ENCODE measurements around the gene RPL18. TPM values are rescaled to one million over a fixed set of nuclear protein-coding genes. Genes with fewer than 3 reads are reported as not detected.

RPL18 gene
- total and polyA plus RNA-seq, 2 donors (not counting 1 experiment from before 2014, with no cell fraction given) = 1,166 to 2,054 TPM

GRCh38 chr19:48617146-48617937, 1.6 kb downstream of the RPL18 start:
- Histone ChIP-seq H3K79me2 (ENCODE audit: control insufficient read depth, insufficient read depth, low read length) (peaks cover 37% of the 10 kb centered on the region), H3K27me3 (ENCODE audit: control insufficient read depth, insufficient read depth, low read length) (no peaks in the 10 kb centered on the region), H4K20me1 (ENCODE audit: control insufficient read depth, extremely low read depth, insufficient read depth, low read length) (peaks cover 2% of the 10 kb centered on the region), H2AFZ (ENCODE audit: low read length) (no peak overlapping the region), H3K4me2 (ENCODE audit: extremely low read depth, insufficient read depth, low read length) (peak overlapping the region; percentile 100), H3K9me3 (ENCODE audit: control insufficient read depth, insufficient read depth, low read depth, low read length) (no peaks in the 10 kb centered on the region), H3K36me3 (ENCODE audit: control insufficient read depth, insufficient read depth, low read length) (peaks cover 28% of the 10 kb centered on the region), H3K9ac (ENCODE audit: insufficient read depth, low read length) (peak overlapping the region; percentile 92), H3K4me3 (replicated peaks in 1 of 4; ENCODE audit: control extremely low read depth in 1 of 4, insufficient read depth in 1 of 4, low read depth in 3 of 4, low read length in 4 of 4) (peak overlapping the region; percentile 79 to 99 (median 93)), H3K4me1 (ENCODE audit: control insufficient read depth, extremely low read depth, insufficient read depth, low read length) (peaks cover 12% of the 10 kb centered on the region), H3K27ac (ENCODE audit: insufficient read depth, low read length) (peak overlapping the region; percentile 86)
- TF ChIP-seq CTCF (conservative IDR thresholded peaks at IDR 0.05 in 1 of 2, IDR thresholded peaks at IDR 0.05 in 1 of 2; ENCODE audit: low read depth in 1 of 2, low read length in 2 of 2) = peak; percentile 11 to 26
- no peak for TF ChIP-seq EZH2 (IDR thresholded peaks at IDR 0.05; ENCODE audit: low read length, missing control alignments)
- peak in 1 of 2 donors; percentile 44 for DNase-seq (ENCODE audit: low read depth in 2 of 2)

- Histone ChIP-seq H4K20me1 (ENCODE audit: control insufficient read depth, extremely low read depth, insufficient read depth, low read length) (peaks cover 2% of the 10 kb centered on the region), H3K4me2 (ENCODE audit: extremely low read depth, insufficient read depth, low read length) (peak overlapping the region; percentile 100), H3K9ac (ENCODE audit: insufficient read depth, low read length) (peak overlapping the region; percentile 92), H2AFZ (ENCODE audit: low read length) (no peak overlapping the region), H3K27ac (ENCODE audit: insufficient read depth, low read length) (no peak overlapping the region), H3K4me3 (replicated peaks in 1 of 4; ENCODE audit: control extremely low read depth in 1 of 4, insufficient read depth in 1 of 4, low read depth in 3 of 4, low read length in 4 of 4) (peak overlapping the region; percentile 79 to 99 (median 93)), H3K36me3 (ENCODE audit: control insufficient read depth, insufficient read depth, low read length) (peaks cover 28% of the 10 kb centered on the region), H3K9me3 (ENCODE audit: control insufficient read depth, insufficient read depth, low read depth, low read length) (no peaks in the 10 kb centered on the region), H3K79me2 (ENCODE audit: control insufficient read depth, insufficient read depth, low read length) (peaks cover 37% of the 10 kb centered on the region), H3K4me1 (ENCODE audit: control insufficient read depth, extremely low read depth, insufficient read depth, low read length) (peaks cover 12% of the 10 kb centered on the region), H3K27me3 (ENCODE audit: control insufficient read depth, insufficient read depth, low read length) (no peaks in the 10 kb centered on the region)
- TF ChIP-seq CTCF (conservative IDR thresholded peaks at IDR 0.05 in 1 of 2, IDR thresholded peaks at IDR 0.05 in 1 of 2; ENCODE audit: low read depth in 1 of 2, low read length in 2 of 2) (no peak), EZH2 (IDR thresholded peaks at IDR 0.05; ENCODE audit: low read length, missing control alignments) (no peak)
- no peak for DNase-seq (ENCODE audit: low read depth in 2 of 2)
Measured at GRCh38 chr19:48616491-48617056, 2.4 kb downstream of the RPL18 start.

GRCh38 chr19:48616041-48616436, 2.9 kb downstream of the RPL18 start:
- Histone ChIP-seq H3K9ac (ENCODE audit: insufficient read depth, low read length) (no peak overlapping the region), H3K27me3 (ENCODE audit: control insufficient read depth, insufficient read depth, low read length) (no peaks in the 10 kb centered on the region), H3K4me3 (replicated peaks in 1 of 4; ENCODE audit: control extremely low read depth in 1 of 4, insufficient read depth in 1 of 4, low read depth in 3 of 4, low read length in 4 of 4) (no peak overlapping the region), H3K27ac (ENCODE audit: insufficient read depth, low read length) (no peak overlapping the region), H4K20me1 (ENCODE audit: control insufficient read depth, extremely low read depth, insufficient read depth, low read length) (peaks cover 2% of the 10 kb centered on the region), H3K36me3 (ENCODE audit: control insufficient read depth, insufficient read depth, low read length) (peaks cover 28% of the 10 kb centered on the region), H3K4me2 (ENCODE audit: extremely low read depth, insufficient read depth, low read length) (peak overlapping the region; percentile 100), H3K4me1 (ENCODE audit: control insufficient read depth, extremely low read depth, insufficient read depth, low read length) (peaks cover 12% of the 10 kb centered on the region), H3K79me2 (ENCODE audit: control insufficient read depth, insufficient read depth, low read length) (peaks cover 37% of the 10 kb centered on the region), H3K9me3 (ENCODE audit: control insufficient read depth, insufficient read depth, low read depth, low read length) (no peaks in the 10 kb centered on the region), H2AFZ (ENCODE audit: low read length) (no peak overlapping the region)
- DNase-seq (ENCODE audit: low read depth in 2 of 2) = no peak
- no peak for TF ChIP-seq EZH2 (IDR thresholded peaks at IDR 0.05; ENCODE audit: low read length, missing control alignments)
- TF ChIP-seq CTCF (conservative IDR thresholded peaks at IDR 0.05 in 1 of 2, IDR thresholded peaks at IDR 0.05 in 1 of 2; ENCODE audit: low read depth in 1 of 2, low read length in 2 of 2) = no peak

All from fibroblast of lung (primary cell).